Tibial nerve (tissue), 4 donors: ENCODE results near the gene WASF3. TPM values are rescaled to one million over a fixed set of nuclear protein-coding genes. Genes with fewer than 3 reads are reported as not detected.
A peak's percentile ranks its signal among the peaks of the same experiment; 100 is the strongest.

Experiments
- DNase-seq, 2 donors: peaks; one replicate each; pipeline ENCODE4 v3.0.0-alpha.2; 2019; ENCODE audit warnings: low spot score in 2 of 2
- H3K27ac ChIP-seq, 4 donors: fragments of 200-600 bp; sonication (generic) in 3 of 4; one replicate each; pipeline ENCODE4 v1.5.1; 2017 to 2019; ENCODE audit warnings: mild to moderate bottlenecking in 1 of 4
- H3K27me3 ChIP-seq, 2 donors: fragments of 200-600 bp; sonication (generic) in 1 of 2; one replicate each; pipeline versions ENCODE4 v1.5.1 to v1.6.0; 2017 to 2019
- H3K36me3 ChIP-seq, 3 donors: fragments of 200-600 bp; sonication (generic); one replicate each; pipeline ENCODE4 v1.5.1; 2018 to 2019
- H3K4me1 ChIP-seq, 4 donors: fragments of 200-600 bp; sonication (generic) in 3 of 4; one replicate each; pipeline ENCODE4 v1.5.1; 2017 to 2019
- H3K4me3 ChIP-seq, 4 donors: fragments of 200-600 bp; sonication (generic) in 3 of 4; one replicate each; pipeline ENCODE4 v1.5.1; 2017 to 2019; ENCODE audit warnings: mild to moderate bottlenecking in 1 of 4, moderate library complexity in 1 of 4
- H3K9me3 ChIP-seq, 4 donors: fragments of 200-600 bp; sonication (generic) in 3 of 4; one replicate each; pipeline ENCODE4 v1.5.1; 2017 to 2019
- CTCF ChIP-seq, 5 experiments: fragments of 200-600 bp in 3 of 5; fragments of 450-650 bp in 2 of 5; sonication (generic) in 3 of 5; IDR thresholded peaks; one replicate each; pipeline ENCODE4 v1.5.1; 2016 to 2019; ENCODE audit warnings: antibody characterized with exemption in 5 of 5, mild to moderate bottlenecking in 3 of 5, moderate library complexity in 2 of 5
- EP300 ChIP-seq, 2 donors: sonication (generic); formaldehyde crosslinking; IDR thresholded peaks; one replicate each; pipeline ENCODE4 v1.6.1; 2017; ENCODE audit warnings: antibody characterized with exemption in 2 of 2, mild to moderate bottlenecking in 1 of 2
- POLR2A ChIP-seq, 2 donors: fragments of 450-650 bp; IDR thresholded peaks; one replicate each; pipeline ENCODE4 v1.6.1; 2017; ENCODE audit warnings: antibody characterized with exemption in 2 of 2, mild to moderate bottlenecking in 2 of 2, moderate library complexity in 2 of 2
- WGBS, 2 donors: methylation state at CpG; one replicate each; pipeline ENCODE4 v1.1.5; 2018; 5-methylcytosine and 5-hydroxymethylcytosine counted together
- total RNA-seq, 4 donors: library from RNA; depleted of rRNA; stranded (reverse); fragments of >200 nt; gene quantifications; one replicate each; pipeline ENCODE4 v1.1.0, GENCODE V29; 2016

WASF3 gene
- total RNA-seq: 10 to 100 TPM; 23.7 to 47.9 (median 40.7) TPM

GRCh38 chr13:26557393-26558073, at the start of gene WASF3:
Gene WASF3, plus strand, starts transcription at chr13:26557683. Its CDS starts 84,588 bp downstream, at chr13:26642271.
- Histone ChIP-seq H3K4me1 (peaks cover 0 to 34% (median 8%) of the 10 kb centered on the region in 4 donors), H3K4me3 (peak within 1 kb of the TSS; percentile 60 to 80 (median 68)), H3K27me3 (peaks cover 0 to 3% of the 10 kb centered on the region in 2 donors), H3K27ac (peak within 1 kb of the TSS in 3 of 4 donors; percentile 37 to 76 (median 37)), H3K36me3 (no peaks in the 10 kb centered on the region), H3K9me3 (no peaks in the 10 kb centered on the region)
- peak; percentile 24 to 71 for TF ChIP-seq POLR2A (IDR thresholded peaks at IDR 0.05)
- peak in 2 of 5 experiments; percentile 13 to 14 for TF ChIP-seq CTCF (IDR thresholded peaks at IDR 0.05)
- TF ChIP-seq EP300 (IDR thresholded peaks at IDR 0.05): peak in 1 of 2 donors; percentile 8
- DNase-seq: peak; percentile 79 to 80
- 1% methylated on average over 60 to 83 of the region's 94 CpGs for WGBS, 2 donors

GRCh38 chr13:26508885-26509284, 48.6 kb upstream of the WASF3 start:
- no peaks in the 10 kb centered on the region for H3K36me3 ChIP-seq
- peak; percentile 76 to 87 for DNase-seq
- H3K27ac ChIP-seq: peak overlapping the region in 1 of 4 donors; percentile 22
- TF ChIP-seq EP300 (IDR thresholded peaks at IDR 0.05): peak in 1 of 2 donors; percentile 78
- no peak for TF ChIP-seq POLR2A (IDR thresholded peaks at IDR 0.05)
- TF ChIP-seq CTCF (IDR thresholded peaks at IDR 0.05): no peak
- no peaks in the 10 kb centered on the region for H3K4me1 ChIP-seq
- no peaks in the 10 kb centered on the region for H3K27me3 ChIP-seq
- no peaks in the 10 kb centered on the region for H3K9me3 ChIP-seq
- 68 to 80% methylated on average over 4 of the region's 4 CpGs for WGBS, 2 donors
- no peak overlapping the region for H3K4me3 ChIP-seq

- H3K4me3 ChIP-seq: no peak overlapping the region
- DNase-seq: no peak
- TF ChIP-seq CTCF (IDR thresholded peaks at IDR 0.05) (no peak), EP300 (IDR thresholded peaks at IDR 0.05) (no peak), POLR2A (IDR thresholded peaks at IDR 0.05) (no peak)
- H3K27ac ChIP-seq: no peak overlapping the region
- H3K4me1 ChIP-seq: no peaks in the 10 kb centered on the region
- no peaks in the 10 kb centered on the region for H3K9me3 ChIP-seq
- WGBS, 2 donors: 95 to 96% methylated on average over 10 of the region's 10 CpGs
- no peaks in the 10 kb centered on the region for H3K27me3 ChIP-seq
- no peaks in the 10 kb centered on the region for H3K36me3 ChIP-seq
These were observed 48.0 kb upstream of the WASF3 start for GRCh38 chr13:26509491-26509890.

- WGBS, 2 donors: 54 to 73% methylated on average over 6 of the region's 6 CpGs
- Histone ChIP-seq H3K27ac (no peak overlapping the region), H3K4me3 (no peak overlapping the region), H3K27me3 (no peaks in the 10 kb centered on the region), H3K9me3 (no peaks in the 10 kb centered on the region), H3K4me1 (no peaks in the 10 kb centered on the region), H3K36me3 (no peaks in the 10 kb centered on the region)
- DNase-seq: no peak
- TF ChIP-seq EP300 (IDR thresholded peaks at IDR 0.05) (no peak), CTCF (IDR thresholded peaks at IDR 0.05) (no peak), POLR2A (IDR thresholded peaks at IDR 0.05) (no peak)
These were observed 43.6 kb upstream of the WASF3 start for GRCh38 chr13:26513931-26514330.

GRCh38 chr13:26515721-26516120, 41.8 kb upstream of the WASF3 start:
- 69 to 78% methylated on average over 4 of the region's 4 CpGs for WGBS, 2 donors
- DNase-seq: no peak
- Histone ChIP-seq H3K9me3 (no peaks in the 10 kb centered on the region), H3K27me3 (no peaks in the 10 kb centered on the region), H3K4me3 (no peak overlapping the region), H3K36me3 (no peaks in the 10 kb centered on the region), H3K4me1 (no peaks in the 10 kb centered on the region), H3K27ac (no peak overlapping the region)
- TF ChIP-seq CTCF (IDR thresholded peaks at IDR 0.05) (no peak), EP300 (IDR thresholded peaks at IDR 0.05) (no peak), POLR2A (IDR thresholded peaks at IDR 0.05) (no peak)
